ENCODE measurements around the gene TMEM131L. TPM values are rescaled to one million over a fixed set of nuclear protein-coding genes. Genes with fewer than 3 reads are reported as not detected.
"Not testable (repeated sequence)": the region's sequence is repeated elsewhere in the genome, so short reads cannot be mapped to it uniquely, and the experiment has no call there.

The TMEM131L gene
- total and polyA plus RNA-seq, 2 donors (not counting 3 experiments of a cell fraction or from before 2014, with no cell fraction given), result 7.7 to 21.2 TPM

GRCh38 chr4:153471071-153471697, 5.0 kb downstream of the TMEM131L start:
- H3K27me3 ChIP-seq (ENCODE audit: control insufficient read depth in 2 of 2, insufficient read depth in 2 of 2, low read length in 2 of 2); H3K4me3 ChIP-seq (replicated peaks in 1 of 3; ENCODE audit: insufficient read depth in 1 of 3, low read depth in 1 of 3, low read length in 3 of 3); intact Hi-C loops (cut with micrococcal nuclease); H3K9me3 ChIP-seq (replicated peaks; ENCODE audit: control insufficient read depth, insufficient read depth, low read length); dilution Hi-C loops (cut with MboI; ENCODE audit: extremely low pct_ligation_motif_present, low sequenced_read_pairs); H2AFZ ChIP-seq (ENCODE audit: low read depth, low read length); H3K4me2 ChIP-seq (ENCODE audit: insufficient read depth, low read length); POLR2A ChIA-PET; H3K27ac ChIP-seq (ENCODE audit: insufficient read depth, low read depth, low read length); DNase-seq (ENCODE audit: low read depth, low spot score); H4K20me1 ChIP-seq (replicated peaks; ENCODE audit: control insufficient read depth, extremely low read depth, insufficient read depth, low read length); CTCF ChIA-PET; BruUV-seq (replicated peaks); H3K36me3 ChIP-seq (ENCODE audit: control insufficient read depth in 2 of 2, extremely low read depth in 1 of 2, insufficient read depth in 2 of 2, low read length in 2 of 2); H3K9ac ChIP-seq (replicated peaks; ENCODE audit: extremely low read depth, insufficient read depth, low read length); FAIRE-seq; H3K9me1 ChIP-seq (replicated peaks; ENCODE audit: control insufficient read depth, extremely low read depth, insufficient read depth, low read length): not testable (repeated sequence)
- peaks cover 21% of the 10 kb centered on the region for H3K4me1 ChIP-seq (ENCODE audit: control insufficient read depth, extremely low read depth, insufficient read depth, low read length)
- peaks cover 21% of the 10 kb centered on the region for H3K79me2 ChIP-seq (ENCODE audit: control insufficient read depth, insufficient read depth, low read length)

GRCh38 chr4:153471698-153472093, 5.5 kb downstream of the TMEM131L start:
- Histone ChIP-seq H3K4me3 (replicated peaks in 1 of 3; ENCODE audit: insufficient read depth in 1 of 3, low read depth in 1 of 3, low read length in 3 of 3) (no peak overlapping the region), H3K27ac (ENCODE audit: insufficient read depth, low read depth, low read length) (no peak overlapping the region), H3K36me3 (ENCODE audit: control insufficient read depth in 2 of 2, extremely low read depth in 1 of 2, insufficient read depth in 2 of 2, low read length in 2 of 2) (peaks cover 0 to 3% of the 10 kb centered on the region in 2 experiments), H3K27me3 (ENCODE audit: control insufficient read depth in 2 of 2, insufficient read depth in 2 of 2, low read length in 2 of 2) (no peaks in the 10 kb centered on the region), H4K20me1 (replicated peaks; ENCODE audit: control insufficient read depth, extremely low read depth, insufficient read depth, low read length) (no peaks in the 10 kb centered on the region), H3K9me3 (replicated peaks; ENCODE audit: control insufficient read depth, insufficient read depth, low read length) (no peaks in the 10 kb centered on the region), H3K4me2 (ENCODE audit: insufficient read depth, low read length) (no peak overlapping the region), H3K79me2 (ENCODE audit: control insufficient read depth, insufficient read depth, low read length) (peaks cover 21% of the 10 kb centered on the region), H3K9ac (replicated peaks; ENCODE audit: extremely low read depth, insufficient read depth, low read length) (no peak overlapping the region), H3K4me1 (ENCODE audit: control insufficient read depth, extremely low read depth, insufficient read depth, low read length) (peaks cover 21% of the 10 kb centered on the region), H3K9me1 (replicated peaks; ENCODE audit: control insufficient read depth, extremely low read depth, insufficient read depth, low read length) (no peaks in the 10 kb centered on the region), H2AFZ (ENCODE audit: low read depth, low read length) (no peak overlapping the region)
- no peak for TF ChIP-seq POLR2AphosphoS5 (IDR thresholded peaks at IDR 0.05; ENCODE audit: insufficient read depth, low read depth, low read length)
- no peak for TF ChIP-seq EZH2 (IDR thresholded peaks at IDR 0.05; ENCODE audit: borderline replicate concordance, low read depth, low read length, severe bottlenecking)
- TF ChIP-seq FOS (IDR thresholded peaks at IDR 0.05; ENCODE audit: borderline replicate concordance, insufficient read depth, low read length), result no peak
- TF ChIP-seq JUN (IDR thresholded peaks at IDR 0.05; ENCODE audit: borderline replicate concordance, insufficient read depth, insufficient read length, low read depth), result no peak
- TF ChIP-seq CTCF (IDR thresholded peaks at IDR 0.05; ENCODE audit: extremely low read depth in 1 of 2, insufficient read depth in 1 of 2, low read depth in 1 of 2, low read length in 2 of 2), result no peak
- no peak for TF ChIP-seq GATA2 (IDR thresholded peaks at IDR 0.05; ENCODE audit: insufficient read depth, insufficient read length, low read depth, low read length)
- TF ChIP-seq POLR2A (IDR thresholded peaks at IDR 0.05; ENCODE audit: low read depth, low read length), result no peak
- TF ChIP-seq MAX (IDR thresholded peaks at IDR 0.05; ENCODE audit: insufficient read depth, insufficient read length), result no peak
- TF ChIP-seq MYC (IDR thresholded peaks at IDR 0.05; ENCODE audit: low read depth, low read length), result no peak
- ChIA-PET POLR2A (no interaction called here), CTCF (no interaction called here)
- dilution Hi-C loops (cut with MboI; ENCODE audit: extremely low pct_ligation_motif_present, low sequenced_read_pairs) (no loop called here), intact Hi-C loops (cut with micrococcal nuclease) (no loop called here)
- FAIRE-seq (no peak), DNase-seq (ENCODE audit: low read depth, low spot score) (no peak)
- no TSS peak for BruUV-seq (replicated peaks)

Data from endothelial cell of umbilical vein (primary cell).